K562 (cell line): Measurements from ENCODE around the gene CDK9. TPM values are rescaled to one million over a fixed set of nuclear protein-coding genes. Genes with fewer than 3 reads are reported as not detected.
A peak's percentile ranks its signal among the peaks of the same experiment; 100 is the strongest.
"Not testable (repeated sequence)": the region's sequence is repeated elsewhere in the genome, so short reads cannot be mapped to it uniquely, and the experiment has no call there.

Experiments
- ATAC-seq: fragments of 200-7000 bp; cut with Tn5 transposase; 3 replicates; pipeline ENCODE4 v1.9.1; 2020; ENCODE audit warnings: moderate library complexity
- BruUV-seq: library from RNA; stranded (reverse); fragments of 400-500 nt; replicated peaks from 2 replicates; lab custom pipeline; 2021; lab: Mats Ljungman, UMichigan
- CTCF ChIA-PET: fragments of 300-600 bp; formaldehyde crosslinking; extraction: SDS; loops from one replicate; lab custom pipeline; 2021; ENCODE audit warnings: low intra/inter-chr PET ratio; lab: Yijun Ruan, JAX
- POLR2A ChIA-PET: fragments of 300-600, 350-650 bp; sonication (Branson Sonifier 250); formaldehyde crosslinking; extraction: SDS; loops from one replicate; lab custom pipeline; 2021; ENCODE audit warnings: antibody characterized with exemption, inconsistent platforms; lab: Yijun Ruan, JAX
- DNase-seq, 4 experiments: peaks; one replicate each; pipeline versions ENCODE4 v3.0.0 to v3.0.0-alpha.2; 2011 to 2018; ENCODE audit warnings: low spot score in 3 of 4, mixed read lengths in 3 of 4; ENCODE audit errors: extremely low read depth in 1 of 4
- FAIRE-seq: peaks from 2 replicates; lab custom pipeline; 2011; peaks lifted over from hg19 to GRCh38; lab: Jason Lieb, UNC
- H2AFZ ChIP-seq: 2 replicates; pipeline ENCODE4 v1.6.0; 2011; ENCODE audit warnings: low read depth, low read length, control low read depth, inconsistent platforms
- H3K27ac ChIP-seq: fragments of 200-600 bp; 3 replicates; pipeline ENCODE4 v1.8.0; 2011; ENCODE audit warnings: low read depth, mild to moderate bottlenecking, control low read depth, inconsistent platforms, low read length, moderate library complexity, mixed read lengths; ENCODE audit errors: extremely low read depth
- H3K27me3 ChIP-seq, 2 experiments: fragments of 300-600 bp in 1 of 2; 2 replicates in 1 of 2; 3 replicates in 1 of 2; pipeline versions ENCODE4 v1.6.0 to v1.8.0; 2011; ENCODE audit warnings: inconsistent platforms in 2 of 2, low read length in 2 of 2, mild to moderate bottlenecking in 1 of 2, mixed read lengths in 1 of 2, moderate library complexity in 1 of 2; ENCODE audit not compliant: control insufficient read depth in 2 of 2, insufficient read depth in 2 of 2
- H3K36me3 ChIP-seq: fragments of 300-600 bp; 3 replicates; pipeline ENCODE4 v1.8.0; 2011; ENCODE audit warnings: mild to moderate bottlenecking, low read length, inconsistent platforms; ENCODE audit not compliant: control insufficient read depth, insufficient read depth
- H3K4me1 ChIP-seq, 2 experiments: fragments of 200-600 bp in 1 of 2; replicated peaks in 1 of 2; 2 replicates in 1 of 2; 3 replicates in 1 of 2; pipeline versions ENCODE4 v1.5.1 to v1.8.0; 2011; ENCODE audit warnings: inconsistent platforms in 2 of 2, low read length in 2 of 2, mild to moderate bottlenecking in 1 of 2, mixed read lengths in 1 of 2, moderate library complexity in 1 of 2; ENCODE audit not compliant: control insufficient read depth in 2 of 2, insufficient read depth in 2 of 2
- H3K4me2 ChIP-seq: 2 replicates; pipeline ENCODE4 v1.6.1; 2011; ENCODE audit warnings: low read length, control low read depth, inconsistent platforms, mixed read lengths; ENCODE audit not compliant: insufficient read depth
- H3K4me3 ChIP-seq: fragments of 200-600 bp; sonication (generic), shearing (Covaris generic); 2 replicates; pipeline ENCODE4 v1.5.1; 2016; ENCODE audit warnings: control low read depth, inconsistent platforms
- H3K79me2 ChIP-seq: fragments of 200-600 bp; 3 replicates; pipeline ENCODE4 v1.8.0; 2011; ENCODE audit warnings: low read length, inconsistent platforms; ENCODE audit not compliant: control insufficient read depth, insufficient read depth
- H3K9ac ChIP-seq, 2 experiments: 2 replicates each; pipeline versions ENCODE4 v1.6.0 to v1.6.1; 2011; ENCODE audit warnings: low read depth in 2 of 2, low read length in 2 of 2, control low read depth in 1 of 2, inconsistent platforms in 1 of 2, mild to moderate bottlenecking in 1 of 2, mixed read lengths in 1 of 2; ENCODE audit not compliant: insufficient read depth in 1 of 2
- H3K9me1 ChIP-seq: one replicate; pipeline ENCODE4 v1.6.0; 2011; ENCODE audit warnings: inconsistent platforms, mild to moderate bottlenecking, low read length, moderate library complexity; ENCODE audit not compliant: control insufficient read depth, insufficient read depth
- H3K9me3 ChIP-seq: replicated peaks from 2 replicates; pipeline ENCODE4 v1.5.1; 2011; ENCODE audit warnings: low read depth, low read length, inconsistent platforms; ENCODE audit not compliant: control insufficient read depth, insufficient read depth
- H4K20me1 ChIP-seq: replicated peaks from 2 replicates; pipeline ENCODE4 v1.6.1; 2011; ENCODE audit warnings: low read length, inconsistent platforms, mixed read lengths; ENCODE audit not compliant: control insufficient read depth, insufficient read depth
- EGR1 ChIP-seq: fragments of 450-650 bp; conservative IDR thresholded peaks from 2 replicates; pipeline ENCODE4 v1.6.1; 2017; ENCODE audit warnings: mild to moderate bottlenecking
- STAG1 ChIP-seq: sonication (generic); formaldehyde crosslinking; IDR thresholded peaks from 2 replicates; pipeline ENCODE4 v1.5.0; 2020; ENCODE audit warnings: missing genetic modification reagents, borderline replicate concordance
- ZBTB7A ChIP-seq: IDR thresholded peaks from 2 replicates; pipeline ENCODE4 v1.6.1; 2011; ENCODE audit warnings: low read depth, mild to moderate bottlenecking, low read length, moderate library complexity, borderline replicate concordance; ENCODE audit not compliant: control insufficient read depth
- ZNF444 ChIP-seq: fragments of 250-450 bp; sonication (Bioruptor Pico); IDR thresholded peaks from 2 replicates; pipeline ENCODE4 v1.4.0; 2020; ENCODE audit warnings: mild to moderate bottlenecking, moderate library complexity
- WGBS: fragments of 100-300 bp; shearing (Covaris generic); methylation state at CpG from one replicate; pipeline ENCODE4 v1.1.6; 2016; ENCODE audit warnings: low coverage, mixed read lengths; ENCODE audit not compliant: insufficient coverage; ENCODE audit errors: missing lambda C conversion rate; 5-methylcytosine and 5-hydroxymethylcytosine counted together
- in situ Hi-C: fragments of 300-500 bp; cut with MboI; formaldehyde crosslinking; loops from 4 replicates; pipeline ENCODE4 v1.15.0; 2018; ENCODE audit warnings: inconsistent platforms, mixed read lengths
- intact Hi-C: fragments of 100-400 bp; cut with micrococcal nuclease; formaldehyde crosslinking; loops from 2 replicates; pipeline ENCODE4 v1.14.2; 2022
- polyA plus RNA-seq, 8 experiments: library from polyadenylated mRNA; depleted of rRNA in 4 of 8; stranded (reverse) in 5 of 8; unstranded in 3 of 8; fragments of >200 nt; fragmentation: Nextera tagmentation in 2 of 8; fragmentation: Illumina TruSeq in 1 of 8; extraction: Ambion mirVana in 2 of 8; extraction: Trizol in 1 of 8; gene quantifications; 2 replicates each; pipeline versions ENCODE4 v1.2.1 to v1.2.3, GENCODE V29; 2011 to 2014; ENCODE audit warnings: inconsistent platforms in 1 of 8, missing spikeins in 1 of 8
- total RNA-seq, 7 experiments: library from RNA; depleted of rRNA in 6 of 7; stranded (reverse); fragments of >200 nt in 6 of 7; fragmentation: Illumina TruSeq in 2 of 7; extraction: Trizol in 2 of 7; gene quantifications; 2 replicates each; pipeline versions ENCODE4 v1.2.1 to v1.2.3, GENCODE V29; 2011 to 2021; ENCODE audit warnings: low replicate concordance in 1 of 7
- TF ChIP-seq, protein P1 (sequence below): sonication (generic); formaldehyde crosslinking; IDR thresholded peaks from 2 replicates; pipeline ENCODE4 v1.5.0; 2020; ENCODE audit warnings: missing genetic modification reagents
- TF ChIP-seq, protein P2 (sequence below): sonication (generic); formaldehyde crosslinking; IDR thresholded peaks from 2 replicates; pipeline ENCODE4 v1.8.0; 2022; ENCODE audit warnings: missing genetic modification reagents, mild to moderate bottlenecking, moderate library complexity, borderline replicate concordance
- TF ChIP-seq, protein P3 (sequence below): fragments of 200-800 bp; sonication (Bioruptor generic); IDR thresholded peaks from 2 replicates; pipeline ENCODE4 v1.6.1; 2017; ENCODE audit warnings: missing genetic modification characterization, missing compliant biosample characterization

The CDK9 gene
- total and polyA plus RNA-seq, 9 of the 15 experiments (the other 6 are each of a cell fraction or from before 2014, with no cell fraction given) = 4.2 to 78.6 (median 33.0) TPM

DNA sequence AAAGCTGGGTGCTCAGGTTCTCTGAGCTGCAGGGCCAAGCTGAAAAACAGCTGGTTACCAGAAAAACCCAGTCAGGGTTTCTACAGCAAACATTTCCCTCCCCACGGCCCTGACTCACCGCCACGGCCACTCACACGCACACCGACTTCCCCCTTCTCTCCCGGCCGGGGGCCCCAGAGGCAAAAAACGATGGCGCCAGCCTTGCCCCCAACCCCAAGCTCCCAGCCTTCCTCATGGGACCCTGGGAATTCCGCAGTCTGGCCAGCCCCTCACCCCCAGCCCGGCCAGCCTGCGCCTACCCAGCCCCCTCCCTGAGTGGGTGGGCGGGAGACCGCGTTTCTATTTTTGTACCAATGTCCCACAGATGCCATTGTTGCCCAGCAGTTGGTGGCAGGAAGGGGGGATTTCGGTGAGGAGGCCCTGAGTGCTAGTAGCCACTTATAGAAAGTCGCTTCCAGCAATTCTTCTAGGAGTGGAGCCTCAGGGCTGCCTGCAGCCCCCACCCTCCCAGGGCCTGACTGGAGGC is 50.2 kb downstream of the CDK9 start:
- no peak for DNase-seq

DNA sequence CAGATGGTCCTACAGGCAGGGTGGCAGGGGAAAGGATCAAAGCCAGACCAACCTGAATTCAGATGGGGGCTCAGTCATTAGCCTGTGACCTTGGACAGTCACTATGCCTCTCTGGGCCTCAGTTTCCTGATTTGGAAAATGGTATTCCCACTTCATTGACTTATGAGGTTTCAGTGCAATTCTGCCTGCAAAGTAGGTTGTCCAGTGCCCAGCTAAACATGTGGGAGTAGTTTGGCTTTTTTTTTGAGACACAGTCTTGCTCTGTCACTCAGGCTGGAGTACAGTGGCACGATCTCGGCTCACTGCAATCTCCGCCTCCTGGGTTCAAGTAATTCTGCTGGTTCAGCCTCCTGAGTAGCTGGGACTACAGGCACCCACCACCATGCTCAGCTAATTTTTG is 50.7 kb downstream of the CDK9 start:
- in situ Hi-C loops, CTCF ChIA-PET: not testable (repeated sequence)
- WGBS = 79% methylated on average over 3 of the region's 3 CpGs

More for the DNA sequence above, 50.2 kb downstream of the CDK9 start:
- Histone ChIP-seq H3K27ac (no peak overlapping the region), H3K27me3 (no peaks in the 10 kb centered on the region), H3K9me3 (no peaks in the 10 kb centered on the region), H3K4me1 (peaks cover 0 to 20% of the 10 kb centered on the region in 2 experiments; a peak in 4 of 5 replicates), H3K9ac (peak overlapping the region in 1 of 2 experiments; percentile 57; a peak in 2 of 4 replicates), H3K36me3 (no peaks in the 10 kb centered on the region), H3K4me2 (no peak overlapping the region), H3K79me2 (no peaks in the 10 kb centered on the region), H3K4me3 (no peak overlapping the region), H3K9me1 (no peaks in the 10 kb centered on the region), H2AFZ (peak overlapping the region; percentile 67), H4K20me1 (no peaks in the 10 kb centered on the region)
- intact Hi-C loops = no loop called here
- TF ChIP-seq ZBTB7A (peak; percentile 9; the same call in 1 of the 2 replicates), EGR1 (peak; percentile 31), ZNF444 (CRISPR knock-in tag) (no peak), STAG1 (CRISPR knock-in tag) (no peak)
- TF ChIP-seq, protein P1, sequence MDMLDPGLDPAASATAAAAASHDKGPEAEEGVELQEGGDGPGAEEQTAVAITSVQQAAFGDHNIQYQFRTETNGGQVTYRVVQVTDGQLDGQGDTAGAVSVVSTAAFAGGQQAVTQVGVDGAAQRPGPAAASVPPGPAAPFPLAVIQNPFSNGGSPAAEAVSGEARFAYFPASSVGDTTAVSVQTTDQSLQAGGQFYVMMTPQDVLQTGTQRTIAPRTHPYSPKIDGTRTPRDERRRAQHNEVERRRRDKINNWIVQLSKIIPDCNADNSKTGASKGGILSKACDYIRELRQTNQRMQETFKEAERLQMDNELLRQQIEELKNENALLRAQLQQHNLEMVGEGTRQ = no peak
- TF ChIP-seq, protein P2, sequence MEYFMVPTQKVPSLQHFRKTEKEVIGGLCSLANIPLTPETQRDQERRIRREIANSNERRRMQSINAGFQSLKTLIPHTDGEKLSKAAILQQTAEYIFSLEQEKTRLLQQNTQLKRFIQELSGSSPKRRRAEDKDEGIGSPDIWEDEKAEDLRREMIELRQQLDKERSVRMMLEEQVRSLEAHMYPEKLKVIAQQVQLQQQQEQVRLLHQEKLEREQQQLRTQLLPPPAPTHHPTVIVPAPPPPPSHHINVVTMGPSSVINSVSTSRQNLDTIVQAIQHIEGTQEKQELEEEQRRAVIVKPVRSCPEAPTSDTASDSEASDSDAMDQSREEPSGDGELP (CRISPR knock-in tag) = 0 out of 2 replicates have a peak, but pooled peaks have one; percentile 2
- TF ChIP-seq, protein P3, sequence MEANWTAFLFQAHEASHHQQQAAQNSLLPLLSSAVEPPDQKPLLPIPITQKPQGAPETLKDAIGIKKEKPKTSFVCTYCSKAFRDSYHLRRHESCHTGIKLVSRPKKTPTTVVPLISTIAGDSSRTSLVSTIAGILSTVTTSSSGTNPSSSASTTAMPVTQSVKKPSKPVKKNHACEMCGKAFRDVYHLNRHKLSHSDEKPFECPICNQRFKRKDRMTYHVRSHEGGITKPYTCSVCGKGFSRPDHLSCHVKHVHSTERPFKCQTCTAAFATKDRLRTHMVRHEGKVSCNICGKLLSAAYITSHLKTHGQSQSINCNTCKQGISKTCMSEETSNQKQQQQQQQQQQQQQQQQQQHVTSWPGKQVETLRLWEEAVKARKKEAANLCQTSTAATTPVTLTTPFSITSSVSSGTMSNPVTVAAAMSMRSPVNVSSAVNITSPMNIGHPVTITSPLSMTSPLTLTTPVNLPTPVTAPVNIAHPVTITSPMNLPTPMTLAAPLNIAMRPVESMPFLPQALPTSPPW (CRISPR knock-in tag) = peak; percentile 23; the same call in 1 of the 2 replicates
- 30% methylated on average over 7 of the region's 17 CpGs for WGBS
- in situ Hi-C loops = no loop called here
- CTCF ChIA-PET = interaction anchor here (0.5 kb wide), 1 partner anchor 24 kb away, joined by 4 read pairs; no protein-coding TSS in a partner anchor
- POLR2A ChIA-PET = interaction anchor here (0.8 kb wide), 1 partner anchor 9 kb away, joined by 5 read pairs; no protein-coding TSS in a partner anchor
- BruUV-seq = no TSS peak
- ATAC-seq = 0 out of 3 replicates have a peak, but pooled peaks have one; percentile 24
- FAIRE-seq = no peak

More for the DNA sequence above, 50.7 kb downstream of the CDK9 start:
- H3K9me1 ChIP-seq, ATAC-seq, BruUV-seq, H3K9ac ChIP-seq, H3K9me3 ChIP-seq, H3K36me3 ChIP-seq, FAIRE-seq, H4K20me1 ChIP-seq, intact Hi-C loops, H3K79me2 ChIP-seq, DNase-seq, H3K27ac ChIP-seq, H3K27me3 ChIP-seq, H3K4me2 ChIP-seq, H3K4me3 ChIP-seq, H2AFZ ChIP-seq: not testable (repeated sequence)
- peaks cover 0 to 22% of the 10 kb centered on the region in 2 experiments; a peak in 4 of 5 replicates for H3K4me1 ChIP-seq
- POLR2A ChIA-PET = interaction anchor here (0.8 to 1.4 kb wide), 2 partner anchors 9 to 19 kb away, joined by 4 to 5 read pairs; no protein-coding TSS in a partner anchor
